Psoas muscle (tissue), 8 donors: ENCODE data around the gene ZBTB22. TPM values are rescaled to one million over a fixed set of nuclear protein-coding genes. Genes with fewer than 3 reads are reported as not detected.
"Not testable (repeated sequence)": the region's sequence is repeated elsewhere in the genome, so short reads cannot be mapped to it uniquely, and the experiment has no call there.

Experiments used
- ATAC-seq, 4 donors: fragments of 200-7000 bp; cut with Tn5 transposase; one replicate each; pipeline ENCODE4 v1.9.1; 2020; ENCODE audit warnings: moderate library complexity in 3 of 4, mild to moderate bottlenecking in 2 of 4
- DNase-seq, 2 donors: peaks; one replicate each; pipeline ENCODE4 v3.0.0-alpha.2; 2020
- H3K27ac ChIP-seq: fragments of 200-600 bp; one replicate; pipeline ENCODE4 v1.8.0; 2022
- H3K27me3 ChIP-seq, 3 donors: fragments of 200-600 bp in 1 of 3; one replicate each; pipeline versions ENCODE4 v1.6.1 to v1.8.0; 2013 to 2022; ENCODE audit warnings: low read length in 2 of 3, mild to moderate bottlenecking in 2 of 3, moderate library complexity in 1 of 3; ENCODE audit not compliant: insufficient read depth in 3 of 3
- H3K36me3 ChIP-seq, 2 donors: fragments of 200-600 bp in 1 of 2; one replicate each; pipeline versions ENCODE4 v1.6.1 to v1.8.0; 2013 to 2022; ENCODE audit warnings: low read depth in 1 of 2, mild to moderate bottlenecking in 1 of 2, moderate library complexity in 1 of 2; ENCODE audit not compliant: insufficient read depth in 1 of 2
- H3K4me1 ChIP-seq: fragments of 200-600 bp; one replicate; pipeline ENCODE4 v1.8.0; 2022
- H3K4me3 ChIP-seq: fragments of 200-600 bp; one replicate; pipeline ENCODE4 v1.8.0; 2022; ENCODE audit warnings: mild to moderate bottlenecking
- H3K9me3 ChIP-seq: fragments of 200-600 bp; one replicate; pipeline ENCODE4 v1.8.0; 2022
- CTCF ChIP-seq: fragments of 200-600 bp; IDR thresholded peaks from one replicate; pipeline ENCODE4 v1.8.0; 2022; ENCODE audit warnings: antibody characterized with exemption
- WGBS, 3 donors: extraction: QIAGEN DNeasy Blood & Tissue Kit; methylation state at CpG; one replicate each; pipeline versions ENCODE4 v1.1.6 to v1.1.7; 2013; 5-methylcytosine and 5-hydroxymethylcytosine counted together
- intact Hi-C, 2 donors: fragments of 100-400 bp; cut with DNase I; formaldehyde crosslinking; loops; one replicate each; pipeline versions ENCODE4 v1.11.0 to v1.14.2; 2022
- polyA plus RNA-seq, 3 donors: library from polyadenylated mRNA; stranded (reverse); fragments of 200-250 nt; gene quantifications; one replicate each; pipeline ENCODE4 v1.2.3, GENCODE V29; 2013
- total RNA-seq, 4 donors: library from RNA; stranded (reverse); fragmentation: NEBNext Ultra II Directional in 2 of 4; extraction: Animal tissue kit (Norgen Biotek cat#: 25700) in 2 of 4; gene quantifications; one replicate each; pipeline versions ENCODE4 v1.2.1 to v1.2.4, GENCODE V29; 2021 to 2023
- donor health status: healthy with polysubstance abuse.
- donor health status: DM: no; HTN: no; CAD: no; lungs with moderate emphysema.
- donor health status: Bipolar disorder and iron deficiency.
- donor health status: healthy.
- donor health status: DM: yes; HTN: yes; CAD: no.
- donor health status: DM: no; HTN: no; CAD: no.
- donor health status: DM: no; HTN: no; CAD: no.
- donor health status: DM: yes; HTN: yes; CAD: no.

ZBTB22 gene
- total and polyA plus RNA-seq, 7 donors = 4.7 to 19.7 (median 8.4) TPM

DNA sequence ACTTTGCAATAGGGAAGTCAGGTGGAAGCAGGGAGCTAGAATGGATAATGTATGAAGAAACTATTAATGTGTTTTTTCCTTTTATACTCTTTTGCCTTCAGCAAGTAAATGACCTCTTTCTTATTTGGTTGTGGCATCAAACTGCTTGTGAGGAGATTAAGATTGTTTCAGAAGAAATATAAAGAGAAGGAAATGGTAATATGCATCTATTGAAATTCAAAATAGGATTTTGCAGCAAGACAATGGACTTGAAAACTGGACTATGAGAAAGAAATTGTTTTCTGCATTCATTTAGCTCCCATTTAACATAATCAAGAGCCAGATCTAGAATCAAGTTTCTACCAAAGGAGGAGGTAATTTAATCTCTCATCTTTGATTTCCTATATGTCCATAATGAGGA lies 41.8 kb upstream of the ZBTB22 start:
- ATAC-seq (no peak), DNase-seq (no peak)
- intact Hi-C loops = no loop called here
- no peak overlapping the region for H3K27ac ChIP-seq
- TF ChIP-seq CTCF = no peak
- no peaks in the 10 kb centered on the region for H3K4me1 ChIP-seq
- no peaks in the 10 kb centered on the region for H3K9me3 ChIP-seq
- H3K4me3 ChIP-seq = no peak overlapping the region
- no peaks in the 10 kb centered on the region for H3K36me3 ChIP-seq
- H3K27me3 ChIP-seq = no peaks in the 10 kb centered on the region

- 60 to 63% (median 63%) methylated on average over 11 to 13 of the region's 13 CpGs for WGBS, 3 donors
- H3K4me3 ChIP-seq, H3K4me1 ChIP-seq, H3K36me3 ChIP-seq, DNase-seq, H3K27me3 ChIP-seq, ATAC-seq, H3K27ac ChIP-seq, intact Hi-C loops, H3K9me3 ChIP-seq: not testable (repeated sequence)
These were observed 39.8 kb upstream of the ZBTB22 start for GRCh38 chr6:33357160-33357871.

DNA sequence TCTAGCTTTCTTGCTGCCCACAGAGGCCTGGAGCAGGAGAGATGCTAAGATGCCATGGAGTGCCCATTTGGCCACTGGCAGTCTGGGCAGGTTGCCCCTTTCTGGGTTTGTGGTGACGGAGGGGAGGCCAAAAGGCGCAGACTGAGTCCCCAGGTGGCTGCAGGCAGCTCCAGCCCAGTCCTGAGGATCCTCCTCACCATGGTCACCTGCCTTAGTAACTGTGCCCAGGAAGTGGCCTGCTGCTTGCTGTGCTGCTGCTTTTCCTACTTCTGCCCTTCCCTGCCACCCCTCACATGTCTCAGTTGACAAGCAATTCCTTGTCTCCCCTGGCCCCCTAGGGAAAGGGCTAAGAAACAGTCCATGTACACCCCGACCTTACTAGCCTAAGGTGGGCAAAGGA lies 38.8 kb upstream of the ZBTB22 start:
- H3K27me3 ChIP-seq = no peaks in the 10 kb centered on the region
- H3K4me3 ChIP-seq = no peak overlapping the region
- ATAC-seq = no peak
- no peaks in the 10 kb centered on the region for H3K36me3 ChIP-seq
- H3K4me1 ChIP-seq = no peaks in the 10 kb centered on the region
- 65 to 75% (median 68%) methylated on average over 3 of the region's 3 CpGs for WGBS, 3 donors
- intact Hi-C loops = no loop called here
- H3K9me3 ChIP-seq = no peaks in the 10 kb centered on the region
- H3K27ac ChIP-seq = no peak overlapping the region
- DNase-seq = no peak
- TF ChIP-seq CTCF = no peak

- ATAC-seq, H3K27me3 ChIP-seq, H3K27ac ChIP-seq, H3K4me1 ChIP-seq, H3K36me3 ChIP-seq, DNase-seq, intact Hi-C loops, H3K4me3 ChIP-seq, H3K9me3 ChIP-seq: not testable (repeated sequence)
- 82 to 89% (median 87%) methylated on average over 6 of the region's 6 CpGs for WGBS, 3 donors
These were observed 38.3 kb upstream of the ZBTB22 start for GRCh38 chr6:33355860-33356259.

DNA sequence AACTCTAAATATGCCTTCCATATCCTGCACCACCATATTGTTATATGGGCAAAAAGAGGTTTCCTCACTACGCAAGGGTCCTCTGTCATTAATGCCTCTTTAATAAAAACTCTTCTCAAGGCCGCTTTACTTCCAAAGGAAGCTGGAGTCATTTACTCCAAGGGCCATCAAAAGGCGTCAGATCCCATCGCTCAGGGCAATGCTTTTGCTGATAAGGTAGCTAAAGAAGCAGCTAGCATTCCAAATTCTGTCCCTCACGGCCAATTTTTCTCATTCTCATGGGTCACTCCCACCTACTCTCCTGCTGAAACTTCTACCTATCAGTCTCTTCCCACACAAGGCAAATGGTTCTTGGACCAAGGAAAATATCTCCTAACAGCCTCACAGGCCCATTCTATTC lies 30.3 kb upstream of the ZBTB22 start:
- no peaks in the 10 kb centered on the region for H3K27me3 ChIP-seq
- ATAC-seq (no peak), DNase-seq (no peak)
- no peak overlapping the region for H3K4me3 ChIP-seq
- no peak for TF ChIP-seq CTCF
- no peaks in the 10 kb centered on the region for H3K36me3 ChIP-seq
- H3K4me1 ChIP-seq = no peaks in the 10 kb centered on the region
- no peaks in the 10 kb centered on the region for H3K9me3 ChIP-seq
- intact Hi-C loops = no loop called here
- WGBS, 3 donors = 84 to 95% (median 86%) methylated on average over 5 of the region's 5 CpGs
- H3K27ac ChIP-seq = no peak overlapping the region

DNA sequence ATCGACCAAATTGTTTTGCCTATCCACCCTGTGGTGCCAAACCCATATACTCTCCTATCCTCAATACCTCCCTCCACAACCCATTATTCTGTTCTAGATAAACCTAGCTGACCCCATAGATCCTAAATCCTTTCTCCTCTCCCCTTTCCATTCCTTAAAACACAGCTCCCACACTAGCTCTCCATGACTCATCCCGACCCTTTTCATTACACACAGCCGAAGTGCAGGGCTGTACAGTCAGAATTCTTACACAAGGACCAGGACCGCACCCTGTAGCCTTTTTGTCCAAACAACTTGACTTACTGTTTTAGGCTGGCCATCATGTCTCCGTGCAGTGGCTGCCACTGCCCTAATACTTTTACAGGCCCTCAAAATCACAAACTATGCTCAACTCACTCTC lies 29.4 kb upstream of the ZBTB22 start:
- H3K9me3 ChIP-seq, intact Hi-C loops, H3K4me3 ChIP-seq, H3K27ac ChIP-seq, ATAC-seq, DNase-seq, H3K27me3 ChIP-seq, H3K36me3 ChIP-seq, H3K4me1 ChIP-seq: not testable (repeated sequence)
- WGBS, 3 donors = 73 to 86% (median 84%) methylated on average over 5 of the region's 5 CpGs
